Measurements from ENCODE around the gene FAAH.

- TF ChIP-seq CTCF (IDR thresholded peaks at IDR 0.05) (no peak), POLR2AphosphoS5 (IDR thresholded peaks at IDR 0.05; ENCODE audit: low read depth, low read length) (no peak), SIN3A (IDR thresholded peaks at IDR 0.05; ENCODE audit: borderline replicate concordance, insufficient read depth, low read depth, low read length) (no peak)
These were observed 64.7 kb downstream of the FAAH start for GRCh38 chr1:46458846-46459245.

All from Panc1 (cell line).